Loucy (cell line): Measurements from ENCODE around the gene MARCHF7.

ENCODE experiments used
- H2AFZ ChIP-seq: fragments of 200-600 bp; sonication (generic); 2 replicates; pipeline ENCODE4 v1.6.0; 2016; ENCODE audit warnings: antibody characterized with exemption, mild to moderate bottlenecking, low read length, moderate library complexity
- H3F3A ChIP-seq: fragments of 200-600 bp; 2 replicates; pipeline ENCODE4 v1.6.0; 2016; ENCODE audit warnings: antibody characterized with exemption, low read depth, mild to moderate bottlenecking
- H3K27me3 ChIP-seq: fragments of 200-600 bp; sonication (generic); 2 replicates; pipeline ENCODE4 v1.6.1; 2014; ENCODE audit warnings: low read length, mild to moderate bottlenecking; ENCODE audit not compliant: insufficient read depth, poor library complexity, severe bottlenecking
- H3K36me3 ChIP-seq: fragments of 200-600 bp; sonication (generic); 2 replicates; pipeline ENCODE4 v1.6.1; 2016; ENCODE audit warnings: low read length; ENCODE audit not compliant: insufficient read depth
- H3K4me1 ChIP-seq: fragments of 200-600 bp; sonication (generic); 2 replicates; pipeline ENCODE4 v1.5.1; 2014; ENCODE audit warnings: low read length, mild to moderate bottlenecking; ENCODE audit not compliant: insufficient read depth, poor library complexity, severe bottlenecking
- H3K4me2 ChIP-seq: fragments of 200-600 bp; sonication (generic); 2 replicates; pipeline ENCODE4 v1.6.0; 2014; ENCODE audit warnings: antibody characterized with exemption, low read length, low read depth, mild to moderate bottlenecking; ENCODE audit not compliant: poor library complexity, severe bottlenecking
- H3K4me3 ChIP-seq: fragments of 200-600 bp; sonication (generic); 2 replicates; pipeline ENCODE4 v1.5.1; 2014; ENCODE audit warnings: low read length, mild to moderate bottlenecking, mixed read lengths; ENCODE audit not compliant: poor library complexity, severe bottlenecking
- H3K79me2 ChIP-seq: fragments of 200-600 bp; sonication (generic); 2 replicates; pipeline ENCODE4 v1.6.1; 2014; ENCODE audit warnings: low read length; ENCODE audit not compliant: insufficient read depth
- H3K9ac ChIP-seq: fragments of 200-600 bp; sonication (generic); 2 replicates; pipeline ENCODE4 v1.6.0; 2014; ENCODE audit warnings: mild to moderate bottlenecking, low read depth, low read length, moderate library complexity; ENCODE audit not compliant: poor library complexity, severe bottlenecking
- H3K9me2 ChIP-seq: fragments of 200-600 bp; sonication (generic); replicated peaks from 2 replicates; pipeline ENCODE4 v1.6.1; 2016; ENCODE audit warnings: low read depth, low read length, mixed read lengths
- H3K9me3 ChIP-seq: fragments of 200-600 bp; sonication (generic); 2 replicates; pipeline ENCODE4 v1.6.1; 2014; ENCODE audit warnings: mild to moderate bottlenecking, antibody characterized with exemption, low read length, low read depth; ENCODE audit not compliant: insufficient read depth
- H4K20me1 ChIP-seq: fragments of 200-600 bp; sonication (generic); 2 replicates; pipeline ENCODE4 v1.6.0; 2014; ENCODE audit warnings: antibody characterized with exemption, low read length, mild to moderate bottlenecking; ENCODE audit not compliant: insufficient read depth, poor library complexity, severe bottlenecking
- EZH2phosphoT487 ChIP-seq: fragments of 200-600 bp; IDR thresholded peaks from 2 replicates; pipeline ENCODE4 v1.6.1; 2018; ENCODE audit warnings: antibody characterized with exemption, mild to moderate bottlenecking, moderate library complexity, borderline replicate concordance
- TF ChIP-seq, protein P1 (sequence below): fragments of 200-600 bp; sonication (generic); conservative IDR thresholded peaks from 2 replicates; pipeline ENCODE4 v1.5.1; 2014; ENCODE audit warnings: mild to moderate bottlenecking, antibody characterized with exemption, low read length

The MARCHF7 gene

DNA sequence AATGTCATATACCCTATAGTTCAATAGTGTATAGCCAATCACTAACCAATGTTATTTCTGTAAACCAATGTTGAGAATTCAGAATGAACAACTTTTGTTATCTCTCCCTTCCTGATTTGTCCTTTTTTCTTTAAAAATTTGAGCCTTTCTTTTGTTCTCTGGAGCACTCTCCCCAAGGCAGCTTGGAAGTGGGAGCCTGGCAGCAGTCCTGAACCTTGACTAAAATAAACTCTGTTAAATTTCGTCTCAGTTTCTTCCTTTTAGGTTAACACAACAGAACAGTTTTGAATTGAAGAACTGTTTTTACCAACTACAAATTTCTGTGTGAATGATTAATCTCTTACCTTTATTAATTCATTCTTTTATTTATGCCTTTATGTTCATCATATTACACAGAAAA is 49.8 kb downstream of the MARCHF7 start:
- Histone ChIP-seq H3K9ac (no peak overlapping the region), H2AFZ (no peak overlapping the region), H3K27me3 (no peaks in the 10 kb centered on the region), H4K20me1 (peaks cover 17% of the 10 kb centered on the region), H3K36me3 (peaks cover 97% of the 10 kb centered on the region), H3K4me3 (no peak overlapping the region), H3K4me1 (no peaks in the 10 kb centered on the region), H3K9me2 (no peaks in the 10 kb centered on the region), H3F3A (no peaks in the 10 kb centered on the region), H3K9me3 (no peaks in the 10 kb centered on the region), H3K79me2 (peaks cover 8% of the 10 kb centered on the region), H3K4me2 (no peak overlapping the region)
- TF ChIP-seq, protein P1, sequence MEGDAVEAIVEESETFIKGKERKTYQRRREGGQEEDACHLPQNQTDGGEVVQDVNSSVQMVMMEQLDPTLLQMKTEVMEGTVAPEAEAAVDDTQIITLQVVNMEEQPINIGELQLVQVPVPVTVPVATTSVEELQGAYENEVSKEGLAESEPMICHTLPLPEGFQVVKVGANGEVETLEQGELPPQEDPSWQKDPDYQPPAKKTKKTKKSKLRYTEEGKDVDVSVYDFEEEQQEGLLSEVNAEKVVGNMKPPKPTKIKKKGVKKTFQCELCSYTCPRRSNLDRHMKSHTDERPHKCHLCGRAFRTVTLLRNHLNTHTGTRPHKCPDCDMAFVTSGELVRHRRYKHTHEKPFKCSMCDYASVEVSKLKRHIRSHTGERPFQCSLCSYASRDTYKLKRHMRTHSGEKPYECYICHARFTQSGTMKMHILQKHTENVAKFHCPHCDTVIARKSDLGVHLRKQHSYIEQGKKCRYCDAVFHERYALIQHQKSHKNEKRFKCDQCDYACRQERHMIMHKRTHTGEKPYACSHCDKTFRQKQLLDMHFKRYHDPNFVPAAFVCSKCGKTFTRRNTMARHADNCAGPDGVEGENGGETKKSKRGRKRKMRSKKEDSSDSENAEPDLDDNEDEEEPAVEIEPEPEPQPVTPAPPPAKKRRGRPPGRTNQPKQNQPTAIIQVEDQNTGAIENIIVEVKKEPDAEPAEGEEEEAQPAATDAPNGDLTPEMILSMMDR = no peak
- no peak for TF ChIP-seq EZH2phosphoT487
